Measurements from ENCODE around the gene RAB17. TPM values are rescaled to one million over a fixed set of nuclear protein-coding genes. Genes with fewer than 3 reads are reported as not detected.

Gene RAB17
- polyA plus RNA-seq, 1 experiment: 0.10 TPM

GRCh38 chr2:237567276-237568029 lies 23.1 kb downstream of the RAB17 start:
- H3K9me3 ChIP-seq (ENCODE audit: control insufficient read depth, insufficient read depth, low read length): peaks cover 6% of the 10 kb centered on the region; the same call in 1 of the 2 replicates
- TF ChIP-seq CTCF (IDR thresholded peaks at IDR 0.05; ENCODE audit: low read depth, low read length): no peak
- peaks cover 8% of the 10 kb centered on the region for H3K27me3 ChIP-seq (ENCODE audit: control insufficient read depth, insufficient read depth, low read length)
- POLR2A ChIA-PET: interaction anchor here (0.5 to 1.0 kb wide), 2 partner anchors 92 to 243 kb away, joined by 3 read pairs; no protein-coding TSS in a partner anchor
- H3K27ac ChIP-seq (ENCODE audit: low read depth, low read length): no peak overlapping the region
- H3K4me3 ChIP-seq (ENCODE audit: low read depth, low read length): no peak overlapping the region
- no peak for DNase-seq (ENCODE audit: low read depth, low spot score)
- CTCF ChIA-PET: interaction anchor here (1.6 kb wide), 1 partner anchor 55 kb away, joined by 7 read pairs; no protein-coding TSS in a partner anchor

- no peak within 1 kb of the TSS for H3K4me3 ChIP-seq (ENCODE audit: low read depth, low read length)
- no peak for DNase-seq (ENCODE audit: low read depth, low spot score)
- no peak within 1 kb of the TSS for H3K27ac ChIP-seq (ENCODE audit: low read depth, low read length)
- no peak for TF ChIP-seq CTCF (IDR thresholded peaks at IDR 0.05; ENCODE audit: low read depth, low read length)
- peaks cover 6% of the 10 kb centered on the region; the same call in 1 of the 2 replicates for H3K9me3 ChIP-seq (ENCODE audit: control insufficient read depth, insufficient read depth, low read length)
- ChIA-PET CTCF (interaction anchor here (0.6 to 1.6 kb wide), 2 partner anchors 54 to 156 kb away, joined by 7 to 8 read pairs; no protein-coding TSS in a partner anchor), POLR2A (interaction anchor here (1.0 kb wide), 1 partner anchor 91 kb away, joined by 3 read pairs; no protein-coding TSS in a partner anchor)
- peaks cover 8% of the 10 kb centered on the region for H3K27me3 ChIP-seq (ENCODE audit: control insufficient read depth, insufficient read depth, low read length)
Observed at GRCh38 chr2:237566401-237567235, 23.9 kb downstream of the RAB17 start, which contains the start of gene PRLH. Gene PRLH (plus strand): TSS chr2:237566574. CDS start chr2:237566574, 0 bp downstream.

- Histone ChIP-seq H3K27ac (ENCODE audit: low read depth, low read length) (no peak overlapping the region), H3K27me3 (ENCODE audit: control insufficient read depth, insufficient read depth, low read length) (peaks cover 8% of the 10 kb centered on the region), H3K4me3 (ENCODE audit: low read depth, low read length) (no peak overlapping the region), H3K9me3 (ENCODE audit: control insufficient read depth, insufficient read depth, low read length) (peaks cover 6% of the 10 kb centered on the region; the same call in 1 of the 2 replicates)
- ChIA-PET POLR2A (no interaction called here), CTCF (interaction anchor here (1.6 kb wide), 1 partner anchor 53 kb away, joined by 7 read pairs; no protein-coding TSS in a partner anchor)
- DNase-seq (ENCODE audit: low read depth, low spot score): no peak
- no peak for TF ChIP-seq CTCF (IDR thresholded peaks at IDR 0.05; ENCODE audit: low read depth, low read length)
Observed at GRCh38 chr2:237565974-237566373, 24.6 kb downstream of the RAB17 start.

DNA sequence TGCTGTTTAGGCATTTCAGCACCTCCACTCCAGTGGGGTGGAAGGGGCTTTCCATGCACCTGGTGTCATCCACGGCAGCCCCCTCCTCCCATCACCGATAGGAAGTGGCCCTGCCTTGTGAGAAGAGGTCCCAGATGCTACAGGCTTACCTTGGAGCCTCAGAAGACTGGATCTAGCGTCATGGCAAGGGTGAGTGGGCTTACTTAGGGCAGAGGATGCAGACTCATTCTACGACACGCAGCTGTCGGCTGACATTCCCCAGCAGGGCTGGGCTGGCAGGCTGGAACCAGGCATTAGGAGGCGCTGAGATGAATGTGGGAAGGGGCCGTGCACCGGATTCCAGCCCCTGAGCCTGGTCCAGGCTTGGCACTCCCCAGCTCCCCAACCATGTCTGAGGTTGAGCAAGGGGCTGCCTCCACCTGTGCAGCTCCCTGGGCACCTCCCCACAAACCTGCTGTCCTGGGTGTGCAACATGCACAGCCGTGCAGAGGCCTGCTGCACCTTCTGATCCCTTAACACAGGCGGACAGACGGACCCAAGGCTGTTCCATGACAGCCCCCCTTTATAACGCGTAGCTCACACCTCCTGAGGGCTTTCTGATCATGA lies 25.9 kb downstream of the RAB17 start:
- no peak overlapping the region for H3K4me3 ChIP-seq (ENCODE audit: low read depth, low read length)
- CTCF ChIA-PET: interaction anchor here (1.1 kb wide), 1 partner anchor 52 kb away, joined by 4 read pairs; no protein-coding TSS in a partner anchor
- DNase-seq (ENCODE audit: low read depth, low spot score): no peak
- TF ChIP-seq CTCF (IDR thresholded peaks at IDR 0.05; ENCODE audit: low read depth, low read length): no peak
- peaks cover 6% of the 10 kb centered on the region; the same call in 1 of the 2 replicates for H3K9me3 ChIP-seq (ENCODE audit: control insufficient read depth, insufficient read depth, low read length)
- peaks cover 8% of the 10 kb centered on the region for H3K27me3 ChIP-seq (ENCODE audit: control insufficient read depth, insufficient read depth, low read length)
- POLR2A ChIA-PET: no interaction called here
- no peak overlapping the region for H3K27ac ChIP-seq (ENCODE audit: low read depth, low read length)

Data from AG04450 (cell line).